ENCODE measurements around the gene PTTG1IP.

GRCh38 chr21:44883250-44883649 is 9.8 kb upstream of the PTTG1IP start:
- TF ChIP-seq EZH2 (IDR thresholded peaks at IDR 0.05; ENCODE audit: insufficient read depth, poor library complexity, severe bottlenecking) = no peak
- TF ChIP-seq EZH2phosphoT487 (IDR thresholded peaks at IDR 0.05; ENCODE audit: insufficient read depth, low read depth) = no peak
